BLaER1 (cell line): ENCODE results near the gene CDK5R2.
"Not testable (repeated sequence)": the region's sequence is repeated elsewhere in the genome, so short reads cannot be mapped to it uniquely, and the experiment has no call there.

Experiments
- H3K27ac ChIP-seq: shearing (Covaris generic); formaldehyde crosslinking; 2 replicates; pipeline ENCODE4 v1.8.1; 2022
- H3K27me3 ChIP-seq: shearing (Covaris generic); formaldehyde crosslinking; 2 replicates; pipeline ENCODE4 v1.8.1; 2022
- H3K36me3 ChIP-seq: shearing (Covaris generic); formaldehyde crosslinking; 2 replicates; pipeline ENCODE4 v1.8.1; 2022
- H3K4me1 ChIP-seq: shearing (Covaris generic); formaldehyde crosslinking; 2 replicates; pipeline ENCODE4 v1.8.1; 2022
- H3K4me2 ChIP-seq: shearing (Covaris generic); formaldehyde crosslinking; 2 replicates; pipeline ENCODE4 v1.8.1; 2022
- H3K4me3 ChIP-seq: shearing (Covaris generic); formaldehyde crosslinking; 2 replicates; pipeline ENCODE4 v1.8.1; 2022
- H3K9ac ChIP-seq: shearing (Covaris generic); formaldehyde crosslinking; 2 replicates; pipeline ENCODE4 v1.8.1; 2022
- H3K9me3 ChIP-seq: shearing (Covaris generic); formaldehyde crosslinking; 2 replicates; pipeline ENCODE4 v1.8.1; 2022
- H4K20me1 ChIP-seq: shearing (Covaris generic); formaldehyde crosslinking; 2 replicates; pipeline ENCODE4 v1.8.1; 2022
- Cebpa-rat ChIP-seq: shearing (Covaris generic); IDR thresholded peaks from 2 replicates; pipeline ENCODE4 v1.8.1; 2022

CDK5R2 gene

GRCh38 chr2:218959141-218959731 lies at the start of gene CDK5R2:
Gene CDK5R2 (plus strand): TSS chr2:218959666. CDS start chr2:218959821, 155 bp downstream.
- H3K4me3 ChIP-seq: peak within 1 kb of the TSS; percentile 71
- no peaks in the 10 kb centered on the region for H3K36me3 ChIP-seq

DNA sequence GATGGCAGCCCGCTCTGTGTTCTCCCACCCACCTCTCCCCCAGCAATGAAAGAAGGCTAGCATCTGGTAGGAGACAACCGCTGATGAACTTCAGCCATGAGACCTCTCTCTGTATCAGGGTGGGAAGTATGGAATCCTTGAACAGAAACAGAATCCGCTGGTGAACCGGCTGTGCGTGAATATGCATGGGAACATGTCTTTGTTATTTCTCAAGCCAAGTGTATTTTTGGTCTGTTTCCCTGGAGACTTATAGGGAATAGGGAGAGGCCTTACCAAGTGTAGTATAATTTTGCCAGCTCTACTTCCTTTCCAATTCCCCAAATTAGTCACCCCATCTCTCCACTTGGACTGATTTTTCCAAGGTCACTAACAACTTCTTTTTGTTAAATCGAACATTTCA lies 48.7 kb upstream of the CDK5R2 start:
- Histone ChIP-seq H3K4me3 (no peak overlapping the region), H3K9ac (no peak overlapping the region), H3K27ac (no peak overlapping the region), H3K4me2 (no peak overlapping the region), H3K27me3 (0 out of 2 replicates have a peak, but pooled peaks cover 4% of the 10 kb centered on the region), H3K36me3 (no peaks in the 10 kb centered on the region), H4K20me1 (no peaks in the 10 kb centered on the region), H3K9me3 (no peaks in the 10 kb centered on the region), H3K4me1 (peaks cover 6% of the 10 kb centered on the region; the same call in 1 of the 2 replicates)
- no peak for TF ChIP-seq Cebpa-rat

More at GRCh38 chr2:218959141-218959731, at the start of gene CDK5R2:
- H3K4me1 ChIP-seq: peaks cover 19% of the 10 kb centered on the region
- no peak within 1 kb of the TSS for H3K27ac ChIP-seq
- no peak for TF ChIP-seq Cebpa-rat
- peak within 1 kb of the TSS; percentile 53 for H3K9ac ChIP-seq
- H3K4me2 ChIP-seq: peak within 1 kb of the TSS; percentile 100
- peaks cover 28% of the 10 kb centered on the region for H4K20me1 ChIP-seq
- H3K27me3 ChIP-seq: peaks cover 48% of the 10 kb centered on the region
- H3K9me3 ChIP-seq: no peaks in the 10 kb centered on the region; the same call in 1 of the 2 replicates

GRCh38 chr2:218920504-218920903 lies 39.0 kb upstream of the CDK5R2 start:
- Histone ChIP-seq H3K9me3 (peaks cover 32% of the 10 kb centered on the region), H4K20me1 (no peaks in the 10 kb centered on the region), H3K27me3 (no peaks in the 10 kb centered on the region), H3K9ac (no peak overlapping the region), H3K4me2 (no peak overlapping the region), H3K27ac (no peak overlapping the region), H3K36me3 (no peaks in the 10 kb centered on the region), H3K4me1 (no peaks in the 10 kb centered on the region), H3K4me3 (no peak overlapping the region)
- TF ChIP-seq Cebpa-rat: no peak

DNA sequence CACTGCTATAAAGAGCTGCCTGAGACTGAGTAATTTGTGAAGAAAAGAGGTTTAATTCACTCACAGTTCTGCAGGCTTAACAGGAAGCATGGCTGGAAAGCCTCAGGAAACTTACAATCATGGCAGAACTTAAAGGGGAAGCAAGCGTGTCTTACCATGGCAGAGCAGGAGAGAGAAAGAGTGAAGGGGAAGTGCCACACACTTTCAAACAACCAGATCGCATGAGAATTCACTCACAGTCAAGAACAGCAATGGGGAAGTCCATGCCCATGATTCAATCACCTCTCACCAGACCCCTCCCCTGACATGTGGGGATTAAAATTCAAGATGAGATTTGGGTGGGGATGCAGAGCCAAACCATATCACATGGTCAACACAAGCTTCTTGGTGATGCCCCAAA lies 34.7 kb upstream of the CDK5R2 start:
- H3K9ac ChIP-seq: no peak overlapping the region
- no peak overlapping the region for H3K27ac ChIP-seq
- peaks cover 32% of the 10 kb centered on the region for H3K9me3 ChIP-seq
- no peak for TF ChIP-seq Cebpa-rat
- H4K20me1 ChIP-seq: no peaks in the 10 kb centered on the region
- H3K36me3 ChIP-seq: no peaks in the 10 kb centered on the region
- H3K4me3 ChIP-seq: no peak overlapping the region
- H3K4me2 ChIP-seq: no peak overlapping the region
- H3K27me3 ChIP-seq: no peaks in the 10 kb centered on the region
- no peaks in the 10 kb centered on the region for H3K4me1 ChIP-seq

DNA sequence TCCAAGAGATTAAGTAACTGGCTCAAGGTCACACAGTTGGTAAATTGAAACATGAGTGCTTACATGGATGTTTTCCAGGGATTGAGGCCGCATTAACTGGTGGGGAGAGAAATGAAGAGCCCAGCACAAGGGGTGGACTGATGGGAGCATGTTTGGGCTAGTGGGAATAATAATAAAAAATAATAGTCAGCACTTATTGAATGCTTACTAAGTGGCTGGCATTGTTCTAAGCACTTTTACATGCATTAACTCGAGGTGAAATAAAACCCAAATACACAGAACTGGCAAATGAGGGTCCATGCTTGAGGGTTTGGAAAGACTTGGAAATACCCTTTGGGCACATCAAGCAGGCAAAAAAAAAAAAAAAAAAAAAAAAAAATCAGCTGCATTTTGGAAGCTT lies 34.0 kb upstream of the CDK5R2 start:
- no peaks in the 10 kb centered on the region for H4K20me1 ChIP-seq
- no peak for TF ChIP-seq Cebpa-rat
- H3K27ac ChIP-seq: no peak overlapping the region
- no peak overlapping the region for H3K9ac ChIP-seq
- no peaks in the 10 kb centered on the region for H3K36me3 ChIP-seq
- no peaks in the 10 kb centered on the region for H3K27me3 ChIP-seq
- no peaks in the 10 kb centered on the region for H3K4me1 ChIP-seq
- H3K9me3 ChIP-seq: peaks cover 37% of the 10 kb centered on the region
- no peak overlapping the region for H3K4me2 ChIP-seq
- H3K4me3 ChIP-seq: no peak overlapping the region

DNA sequence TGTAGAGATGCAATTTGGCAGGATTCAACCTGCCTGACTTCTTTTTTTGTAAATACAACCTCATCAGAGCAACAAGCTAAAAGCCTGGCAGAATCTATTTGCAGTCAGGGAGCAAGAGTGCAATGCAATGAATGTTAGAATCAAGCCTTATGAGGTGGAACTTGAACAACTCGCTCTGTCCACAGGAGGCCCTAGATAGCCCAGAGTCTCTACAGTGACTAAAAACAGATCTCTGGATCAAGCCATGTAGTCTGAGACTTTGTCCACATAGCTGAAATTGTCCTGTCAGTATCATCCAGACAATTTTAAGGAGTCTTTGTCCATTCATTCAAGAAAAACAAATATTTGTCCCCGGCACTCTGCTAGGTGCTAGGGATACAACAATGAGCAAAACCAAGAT lies 32.0 kb upstream of the CDK5R2 start:
- TF ChIP-seq Cebpa-rat: no peak
- Histone ChIP-seq H3K9me3 (peaks cover 35% of the 10 kb centered on the region), H3K27ac (no peak overlapping the region), H3K4me3 (no peak overlapping the region), H3K27me3 (no peaks in the 10 kb centered on the region), H3K9ac (no peak overlapping the region), H4K20me1 (no peaks in the 10 kb centered on the region), H3K36me3 (no peaks in the 10 kb centered on the region), H3K4me1 (no peaks in the 10 kb centered on the region), H3K4me2 (no peak overlapping the region)

GRCh38 chr2:218927876-218928275 lies 31.6 kb upstream of the CDK5R2 start:
- no peak overlapping the region for H3K4me2 ChIP-seq
- no peaks in the 10 kb centered on the region for H3K36me3 ChIP-seq
- no peak overlapping the region for H3K4me3 ChIP-seq
- H3K4me1 ChIP-seq: no peaks in the 10 kb centered on the region
- H3K27me3 ChIP-seq: no peaks in the 10 kb centered on the region
- H4K20me1 ChIP-seq: no peaks in the 10 kb centered on the region
- no peak overlapping the region for H3K27ac ChIP-seq
- no peak overlapping the region for H3K9ac ChIP-seq
- TF ChIP-seq Cebpa-rat: no peak
- H3K9me3 ChIP-seq: peaks cover 31% of the 10 kb centered on the region

GRCh38 chr2:218930488-218930887 lies 29.0 kb upstream of the CDK5R2 start:
- H3K9me3 ChIP-seq, H3K4me1 ChIP-seq, H3K4me2 ChIP-seq, H3K4me3 ChIP-seq, H3K27me3 ChIP-seq, H3K36me3 ChIP-seq, H3K27ac ChIP-seq, H4K20me1 ChIP-seq, H3K9ac ChIP-seq: not testable (repeated sequence)

- not testable (repeated sequence) for H3K9ac ChIP-seq, H3K36me3 ChIP-seq, H3K27ac ChIP-seq, H3K4me2 ChIP-seq, H3K4me1 ChIP-seq, H3K9me3 ChIP-seq, H3K4me3 ChIP-seq, H4K20me1 ChIP-seq, H3K27me3 ChIP-seq
Measured at GRCh38 chr2:218931751-218932150, 27.7 kb upstream of the CDK5R2 start.

DNA sequence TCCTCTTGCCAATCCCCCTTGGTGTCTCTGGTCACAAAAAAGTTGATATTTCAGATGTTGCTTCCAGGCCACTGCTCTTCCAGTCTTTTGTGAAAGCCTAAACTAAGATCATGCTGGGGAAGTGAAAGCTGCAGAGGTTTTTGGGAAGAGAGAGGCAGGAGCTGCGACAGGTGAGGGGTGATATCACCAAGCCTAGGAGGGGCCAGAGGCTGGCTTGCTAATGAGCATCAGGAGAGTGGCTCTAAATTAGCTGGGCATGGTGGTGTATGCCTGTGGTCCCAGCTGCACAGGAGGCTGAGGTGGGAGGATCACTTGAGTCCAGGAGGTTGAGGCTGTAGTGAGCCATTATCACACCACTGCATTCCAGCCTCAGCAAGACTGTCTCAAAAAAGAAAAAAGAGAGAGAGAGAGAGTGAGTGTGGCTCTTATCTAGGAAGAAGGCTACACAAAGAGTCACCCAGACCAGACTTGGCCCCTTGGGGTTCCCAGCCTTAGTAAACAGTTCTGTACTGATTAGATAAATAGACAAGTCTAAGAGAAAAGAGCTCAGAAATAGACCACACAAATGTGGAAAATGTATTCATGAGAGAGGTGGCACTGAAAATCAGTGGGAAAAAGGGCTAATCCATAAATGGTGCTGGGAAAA lies 14.6 kb upstream of the CDK5R2 start:
- no peak overlapping the region for H3K27ac ChIP-seq
- no peaks in the 10 kb centered on the region for H3K27me3 ChIP-seq
- H3K9me3 ChIP-seq: no peaks in the 10 kb centered on the region
- no peak overlapping the region for H3K4me3 ChIP-seq
- no peak for TF ChIP-seq Cebpa-rat
- H4K20me1 ChIP-seq: no peaks in the 10 kb centered on the region
- H3K4me2 ChIP-seq: no peak overlapping the region
- H3K9ac ChIP-seq: no peak overlapping the region
- no peaks in the 10 kb centered on the region for H3K36me3 ChIP-seq
- no peaks in the 10 kb centered on the region for H3K4me1 ChIP-seq
